Omental fat pad (tissue), 4 donors: Measurements from ENCODE around the gene ACD. TPM values are rescaled to one million over a fixed set of nuclear protein-coding genes. Genes with fewer than 3 reads are reported as not detected.
A peak's percentile ranks its signal among the peaks of the same experiment; 100 is the strongest.

Experiments used
- ATAC-seq: fragments of 150-250 bp; one replicate; pipeline ENCODE4 v1.9.1; 2016; ENCODE audit warnings: mild to moderate bottlenecking, moderate library complexity; ENCODE audit not compliant: low FRiP score
- DNase-seq: peaks from one replicate; pipeline ENCODE4 v3.0.0-alpha.2; 2019; ENCODE audit warnings: low spot score
- CTCF ChIP-seq, 3 donors: fragments of 450-650 bp; IDR thresholded peaks; one replicate each; pipeline ENCODE4 v1.5.1; 2016 to 2017; ENCODE audit warnings: antibody characterized with exemption in 3 of 3, mild to moderate bottlenecking in 3 of 3, moderate library complexity in 2 of 3
- total RNA-seq, 4 donors: library from RNA; depleted of rRNA; stranded (reverse); fragments of >200 nt; gene quantifications; one replicate each; pipeline ENCODE4 v1.1.0, GENCODE V29; 2016

Gene ACD
- total RNA-seq, 4 donors from 2014 or later, result 9.5 to 21.3 (median 18.4) TPM

GRCh38 chr16:67641779-67642708 is 18.0 kb downstream of the ACD start:
- DNase-seq (no peak), ATAC-seq (peak; percentile 15)
- TF ChIP-seq CTCF (IDR thresholded peaks at IDR 0.05), result no peak

GRCh38 chr16:67637625-67638024 is 22.4 kb downstream of the ACD start:
- ATAC-seq, result no peak
- no peak for DNase-seq
- no peak for TF ChIP-seq CTCF (IDR thresholded peaks at IDR 0.05)

GRCh38 chr16:67636713-67637112 is 23.3 kb downstream of the ACD start:
- TF ChIP-seq CTCF (IDR thresholded peaks at IDR 0.05), result no peak
- DNase-seq, result no peak
- no peak for ATAC-seq

- no peak for ATAC-seq
- TF ChIP-seq CTCF (IDR thresholded peaks at IDR 0.05), result no peak
- no peak for DNase-seq
Measured at GRCh38 chr16:67632415-67633172, 27.5 kb downstream of the ACD start.

GRCh38 chr16:67628216-67628615 is 31.8 kb downstream of the ACD start:
- no peak for TF ChIP-seq CTCF (IDR thresholded peaks at IDR 0.05)
- DNase-seq (no peak), ATAC-seq (no peak)

GRCh38 chr16:67613808-67614207 is 46.3 kb downstream of the ACD start:
- TF ChIP-seq CTCF (IDR thresholded peaks at IDR 0.05), result no peak
- no peak for DNase-seq
- ATAC-seq, result no peak
